ENCODE data around the gene NWD2. TPM values are rescaled to one million over a fixed set of nuclear protein-coding genes. Genes with fewer than 3 reads are reported as not detected.

NWD2 gene
- polyA plus RNA-seq, 1 donor from 2014 or later, result 0.06 TPM

GRCh38 chr4:37389366-37389765, 144.8 kb downstream of the NWD2 start:
- Histone ChIP-seq H3K4me2 (ENCODE audit: low read length) (no peak overlapping the region), H3K36me3 (ENCODE audit: insufficient read depth, low read length) (no peaks in the 10 kb centered on the region), H3K9ac (ENCODE audit: low read length) (no peak overlapping the region)

GRCh38 chr4:37389967-37390580, 145.5 kb downstream of the NWD2 start:
- no peak overlapping the region for H3K9ac ChIP-seq (ENCODE audit: low read length)
- H3K27ac ChIP-seq (ENCODE audit: low read length), result no peak overlapping the region
- no peak overlapping the region for H3K4me3 ChIP-seq (ENCODE audit: low read length)
- no peaks in the 10 kb centered on the region for H3K27me3 ChIP-seq (ENCODE audit: insufficient read depth, low read depth, low read length)
- no peaks in the 10 kb centered on the region for H3K9me2 ChIP-seq (ENCODE audit: insufficient read depth, low read length)
- TF ChIP-seq CTCF (IDR thresholded peaks at IDR 0.05; ENCODE audit: poor library complexity, severe bottlenecking) (peak; percentile 89), REST (IDR thresholded peaks at IDR 0.05; ENCODE audit: borderline replicate concordance) (no peak), RAD21 (conservative IDR thresholded peaks at IDR 0.05) (peak; percentile 91), MXI1 (conservative IDR thresholded peaks at IDR 0.05; ENCODE audit: poor library complexity, severe bottlenecking) (no peak), EZH2 (IDR thresholded peaks at IDR 0.05; ENCODE audit: borderline replicate concordance, insufficient read depth, low read length, poor library complexity, severe bottlenecking) (no peak), POLR2AphosphoS5 (IDR thresholded peaks at IDR 0.05) (no peak), SMC3 (conservative IDR thresholded peaks at IDR 0.05; ENCODE audit: poor library complexity) (peak; percentile 91), EP300 (conservative IDR thresholded peaks at IDR 0.05; ENCODE audit: poor library complexity, severe bottlenecking) (no peak), TAF1 (IDR thresholded peaks at IDR 0.05; ENCODE audit: low read depth) (no peak)
- no peak overlapping the region for H2AFZ ChIP-seq (ENCODE audit: low read depth, low read length)
- H3K79me2 ChIP-seq (replicated peaks; ENCODE audit: insufficient read depth, low read length), result no peaks in the 10 kb centered on the region
- H4K20me1 ChIP-seq (ENCODE audit: insufficient read depth), result no peaks in the 10 kb centered on the region
- H3K36me3 ChIP-seq (ENCODE audit: insufficient read depth, low read length), result no peaks in the 10 kb centered on the region
- H3K4me2 ChIP-seq (ENCODE audit: low read length), result no peak overlapping the region
- H3K9me3 ChIP-seq (ENCODE audit: low read length), result no peaks in the 10 kb centered on the region
- H3F3A ChIP-seq (ENCODE audit: insufficient read depth, low read length, poor library complexity, severe bottlenecking), result no peaks in the 10 kb centered on the region

More at GRCh38 chr4:37389366-37389765, 144.8 kb downstream of the NWD2 start:
- Histone ChIP-seq H3F3A (ENCODE audit: insufficient read depth, low read length, poor library complexity, severe bottlenecking) (no peaks in the 10 kb centered on the region), H4K20me1 (ENCODE audit: insufficient read depth) (no peaks in the 10 kb centered on the region), H3K9me3 (ENCODE audit: low read length) (no peaks in the 10 kb centered on the region), H3K27me3 (ENCODE audit: insufficient read depth, low read depth, low read length) (no peaks in the 10 kb centered on the region), H3K4me3 (ENCODE audit: low read length) (no peak overlapping the region), H3K9me2 (ENCODE audit: insufficient read depth, low read length) (no peaks in the 10 kb centered on the region), H3K79me2 (replicated peaks; ENCODE audit: insufficient read depth, low read length) (no peaks in the 10 kb centered on the region), H3K27ac (ENCODE audit: low read length) (no peak overlapping the region), H2AFZ (ENCODE audit: low read depth, low read length) (no peak overlapping the region)
- no peak for TF ChIP-seq MXI1 (conservative IDR thresholded peaks at IDR 0.05; ENCODE audit: poor library complexity, severe bottlenecking)
- no peak for TF ChIP-seq EP300 (conservative IDR thresholded peaks at IDR 0.05; ENCODE audit: poor library complexity, severe bottlenecking)
- no peak for TF ChIP-seq CTCF (IDR thresholded peaks at IDR 0.05; ENCODE audit: poor library complexity, severe bottlenecking)
- TF ChIP-seq EZH2 (IDR thresholded peaks at IDR 0.05; ENCODE audit: borderline replicate concordance, insufficient read depth, low read length, poor library complexity, severe bottlenecking), result no peak
- TF ChIP-seq TAF1 (IDR thresholded peaks at IDR 0.05; ENCODE audit: low read depth), result no peak
- no peak for TF ChIP-seq RAD21 (conservative IDR thresholded peaks at IDR 0.05)
